Esophagus muscularis mucosa (tissue), 4 donors: ENCODE data around the gene GPR152.

Experiments used
- CTCF ChIP-seq, 3 experiments: fragments of 200-600 bp in 2 of 3; fragments of 450-650 bp in 1 of 3; sonication (generic) in 2 of 3; IDR thresholded peaks; one replicate each; pipeline ENCODE4 v1.5.1; 2017 to 2019; ENCODE audit warnings: antibody characterized with exemption in 3 of 3, mild to moderate bottlenecking in 2 of 3, moderate library complexity in 1 of 3
- EP300 ChIP-seq: sonication (generic); formaldehyde crosslinking; IDR thresholded peaks from one replicate; pipeline ENCODE4 v1.6.1; 2017; ENCODE audit warnings: antibody characterized with exemption
- POLR2A ChIP-seq: fragments of 450-650 bp; IDR thresholded peaks from one replicate; pipeline ENCODE4 v1.6.1; 2017; ENCODE audit warnings: antibody characterized with exemption, moderate library complexity, mild to moderate bottlenecking, low read depth
- POLR2AphosphoS5 ChIP-seq, 2 donors: sonication (generic); formaldehyde crosslinking; IDR thresholded peaks; one replicate each; pipeline ENCODE4 v1.6.1; 2017; ENCODE audit warnings: antibody characterized with exemption in 2 of 2

- TF ChIP-seq CTCF (IDR thresholded peaks at IDR 0.05) = no peak
- TF ChIP-seq EP300 = no peak
- no peak for TF ChIP-seq POLR2A
- no peak for TF ChIP-seq POLR2AphosphoS5 (IDR thresholded peaks at IDR 0.05)
Observed at GRCh38 chr11:67418476-67419281, 33.9 kb downstream of the GPR152 start.
